ENCODE measurements around the gene TNFSF8. TPM values are rescaled to one million over a fixed set of nuclear protein-coding genes. Genes with fewer than 3 reads are reported as not detected.
A peak's percentile ranks its signal among the peaks of the same experiment; 100 is the strongest.

TNFSF8 gene
- total RNA-seq, 2 experiments from 2014 or later, result 70.9 to 71.6 TPM

- TF ChIP-seq CTCF (IDR thresholded peaks at IDR 0.05), result no peak
- Mint-ChIP-seq H3K27me3 (no peaks in the 10 kb centered on the region), H3K4me1 (ENCODE audit: low read depth) (peaks cover 26% of the 10 kb centered on the region), H3K4me3 (peak overlapping the region; percentile 74), H3K9me3 (peaks cover 10% of the 10 kb centered on the region), H3K27ac (peak overlapping the region; percentile 22), H3K36me3 (ENCODE audit: low read depth) (peaks cover 8% of the 10 kb centered on the region)
- ChIA-PET CTCF (no interaction called here), POLR2A (no interaction called here)
- Histone ChIP-seq H3K4me3 (ENCODE audit: low read length) (peak overlapping the region; percentile 12), H3K27ac (ENCODE audit: low read depth in 1 of 2, low read length in 2 of 2) (peak overlapping the region in 1 of 2 donors; percentile 22), H3K4me1 (ENCODE audit: insufficient read depth, low read length) (peaks cover 9% of the 10 kb centered on the region), H3K36me3 (ENCODE audit: insufficient read depth, low read length) (no peaks in the 10 kb centered on the region), H3K9me3 (ENCODE audit: control insufficient read depth in 1 of 2, insufficient read depth in 1 of 2, low read length in 2 of 2) (peaks cover 4 to 12% of the 10 kb centered on the region in 2 experiments), H3K27me3 (ENCODE audit: control insufficient read depth in 1 of 2, insufficient read depth in 2 of 2, low read length in 2 of 2) (no peaks in the 10 kb centered on the region)
- peak; percentile 49 for ATAC-seq (ENCODE audit: poor library complexity)
- DNase-seq, result peak in 4 of 14 experiments; percentile 17 to 74 (median 60)
- intact Hi-C loops (cut with DNase I, micrococcal nuclease), result no loop called here
These were observed 27.8 kb upstream of the TNFSF8 start for GRCh38 chr9:114958021-114958843.

- Mint-ChIP-seq H3K27ac (no peak overlapping the region), H3K4me1 (ENCODE audit: low read depth) (peaks cover 26% of the 10 kb centered on the region), H3K4me3 (no peak overlapping the region), H3K27me3 (no peaks in the 10 kb centered on the region), H3K9me3 (peaks cover 10% of the 10 kb centered on the region), H3K36me3 (ENCODE audit: low read depth) (peaks cover 8% of the 10 kb centered on the region)
- ChIA-PET CTCF (no interaction called here), POLR2A (no interaction called here)
- Histone ChIP-seq H3K4me1 (ENCODE audit: insufficient read depth, low read length) (peaks cover 9% of the 10 kb centered on the region), H3K4me3 (ENCODE audit: low read length) (no peak overlapping the region), H3K27ac (ENCODE audit: low read depth in 1 of 2, low read length in 2 of 2) (peak overlapping the region in 1 of 2 donors; percentile 1), H3K36me3 (ENCODE audit: insufficient read depth, low read length) (no peaks in the 10 kb centered on the region), H3K27me3 (ENCODE audit: control insufficient read depth in 1 of 2, insufficient read depth in 2 of 2, low read length in 2 of 2) (no peaks in the 10 kb centered on the region), H3K9me3 (ENCODE audit: control insufficient read depth in 1 of 2, insufficient read depth in 1 of 2, low read length in 2 of 2) (peaks cover 4 to 9% of the 10 kb centered on the region in 2 experiments)
- intact Hi-C loops (cut with DNase I, micrococcal nuclease), result no loop called here
- TF ChIP-seq CTCF (IDR thresholded peaks at IDR 0.05), result no peak
- ATAC-seq (ENCODE audit: poor library complexity) (no peak), DNase-seq (no peak)
These were observed 27.2 kb upstream of the TNFSF8 start for GRCh38 chr9:114957558-114957957.

- intact Hi-C loops (cut with DNase I, micrococcal nuclease), result no loop called here
- Histone ChIP-seq H3K4me3 (ENCODE audit: low read length) (no peak overlapping the region), H3K27ac (ENCODE audit: low read depth in 1 of 2, low read length in 2 of 2) (no peak overlapping the region), H3K9me3 (ENCODE audit: control insufficient read depth in 1 of 2, insufficient read depth in 1 of 2, low read length in 2 of 2) (peaks cover 0 to 4% of the 10 kb centered on the region in 2 experiments), H3K36me3 (ENCODE audit: insufficient read depth, low read length) (no peaks in the 10 kb centered on the region), H3K27me3 (ENCODE audit: control insufficient read depth in 1 of 2, insufficient read depth in 2 of 2, low read length in 2 of 2) (no peaks in the 10 kb centered on the region), H3K4me1 (ENCODE audit: insufficient read depth, low read length) (peaks cover 9% of the 10 kb centered on the region)
- H3K27ac Mint-ChIP-seq, result no peak overlapping the region
- DNase-seq, result peak in 1 of 14 experiments; percentile 29
- TF ChIP-seq CTCF (IDR thresholded peaks at IDR 0.05), result no peak
- no peak for ATAC-seq (ENCODE audit: poor library complexity)
- no peak overlapping the region for H3K4me3 Mint-ChIP-seq
- POLR2A ChIA-PET, result no interaction called here
- H3K27me3 Mint-ChIP-seq, result no peaks in the 10 kb centered on the region
- peaks cover 8% of the 10 kb centered on the region for H3K9me3 Mint-ChIP-seq
- peaks cover 26% of the 10 kb centered on the region for H3K4me1 Mint-ChIP-seq (ENCODE audit: low read depth)
- CTCF ChIA-PET, result no interaction called here
- H3K36me3 Mint-ChIP-seq (ENCODE audit: low read depth), result no peaks in the 10 kb centered on the region
These were observed 24.7 kb upstream of the TNFSF8 start for GRCh38 chr9:114954956-114955582.

Data from CD4-positive, alpha-beta T cell (primary cell).